Activated CD8-positive, alpha-beta memory T cell treated with anti-CD3 and anti-CD28 coated beads, Interleukin-2, amount 10 ng/mL, durations not matched to agents 7 days and 5 days (primary cell): ENCODE measurements around the gene CYP2D6. TPM values are rescaled to one million over a fixed set of nuclear protein-coding genes. Genes with fewer than 3 reads are reported as not detected.
A peak's percentile ranks its signal among the peaks of the same experiment; 100 is the strongest.

Source experiments
- ATAC-seq: fragments of 150-1000 bp; cut with Tn5 transposase; one replicate; pipeline ENCODE4 v1.10.0; 2021; ENCODE audit warnings: moderate library complexity
- CTCF ChIA-PET: fragments of 350-600 bp; sonication (Branson Sonifier 250); formaldehyde crosslinking; loops from one replicate; lab custom pipeline; 2021; ENCODE audit warnings: antibody characterized with exemption; lab: Charles Lee
- DNase-seq: peaks from one replicate; pipeline ENCODE4 v3.0.0-alpha.2; 2020
- H3K27ac Mint-ChIP-seq: one replicate; pipeline ENCODE4 v1.8.0; 2021; ENCODE audit warnings: mild to moderate bottlenecking, mixed read lengths
- H3K27me3 Mint-ChIP-seq: one replicate; pipeline ENCODE4 v1.8.0; 2021; ENCODE audit warnings: mixed read lengths
- H3K36me3 Mint-ChIP-seq: one replicate; pipeline ENCODE4 v1.8.0; 2021; ENCODE audit warnings: mild to moderate bottlenecking, mixed read lengths
- H3K4me1 Mint-ChIP-seq: one replicate; pipeline ENCODE4 v1.8.0; 2021; ENCODE audit warnings: mixed read lengths
- H3K4me3 Mint-ChIP-seq: one replicate; pipeline ENCODE4 v1.8.0; 2021; ENCODE audit warnings: mild to moderate bottlenecking, moderate library complexity, mixed read lengths
- H3K9me3 Mint-ChIP-seq: one replicate; pipeline ENCODE4 v1.8.0; 2022; ENCODE audit warnings: low read depth, mixed read lengths
- total RNA-seq, 2 experiments: library from RNA; stranded (reverse); gene quantifications; one replicate each; pipeline ENCODE4 v1.2.3, GENCODE V29; 2021

CYP2D6 gene
- total RNA-seq, 2 experiments from 2014 or later = 2.3 to 2.5 TPM

DNA sequence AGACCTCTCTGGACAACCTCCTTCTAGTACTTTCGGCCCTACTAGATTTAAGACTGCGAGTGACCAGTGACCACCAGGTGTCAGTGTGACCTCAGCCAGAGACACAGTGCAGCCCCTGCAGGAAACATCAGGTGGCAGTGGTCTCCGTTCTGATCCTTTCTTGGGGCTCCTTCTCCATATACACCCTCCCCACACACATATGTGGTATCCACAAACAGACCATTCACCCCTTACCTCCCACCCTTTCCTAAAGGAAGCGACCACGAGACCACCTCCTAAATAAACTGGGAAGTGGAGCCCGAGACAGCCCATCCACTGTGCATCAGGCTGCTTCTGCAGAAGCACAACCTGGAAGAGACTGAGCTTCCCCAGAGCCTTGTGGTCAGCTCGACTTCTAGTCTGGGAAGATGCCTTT, 38.5 kb upstream of the CYP2D6 start:
- H3K36me3 Mint-ChIP-seq = peaks cover 8% of the 10 kb centered on the region
- CTCF ChIA-PET = interaction anchor here (0.6 to 6.3 kb wide), 20 partner anchors 13 to 275 kb away, joined by 3 to 66 read pairs (median 4); partner anchors contain the start of genes NDUFA6 and NFAM1
- H3K4me1 Mint-ChIP-seq = peaks cover 20% of the 10 kb centered on the region
- ATAC-seq = peak; percentile 89
- peak; percentile 88 for DNase-seq
- H3K27ac Mint-ChIP-seq = peak overlapping the region; percentile 35
- H3K9me3 Mint-ChIP-seq = no peaks in the 10 kb centered on the region
- H3K4me3 Mint-ChIP-seq = no peak overlapping the region
- H3K27me3 Mint-ChIP-seq = no peaks in the 10 kb centered on the region

DNA sequence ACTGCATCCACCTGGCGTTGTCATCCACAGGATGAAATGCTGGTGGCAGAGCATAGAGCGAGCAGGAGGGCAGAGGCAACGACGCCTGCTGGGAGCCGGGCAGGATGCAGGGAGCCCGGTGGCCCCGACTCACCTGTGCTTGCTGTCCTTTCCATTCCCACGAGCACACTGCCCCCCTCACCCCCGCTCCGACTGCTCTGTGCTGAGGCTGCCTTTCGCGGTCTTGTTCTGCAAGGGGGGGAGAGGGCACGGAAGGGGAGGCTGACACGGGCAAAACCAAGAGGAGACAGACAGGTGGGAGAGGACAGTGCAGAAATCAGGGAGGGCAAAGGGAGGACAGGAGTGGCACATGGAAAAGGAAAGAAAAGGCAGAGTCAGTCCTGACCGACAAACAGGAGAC, 37.9 kb upstream of the CYP2D6 start:
- Mint-ChIP-seq H3K27me3 (no peaks in the 10 kb centered on the region), H3K4me3 (no peak overlapping the region), H3K36me3 (peaks cover 10% of the 10 kb centered on the region), H3K4me1 (peaks cover 14% of the 10 kb centered on the region), H3K9me3 (no peaks in the 10 kb centered on the region), H3K27ac (peak overlapping the region; percentile 35)
- DNase-seq (no peak), ATAC-seq (no peak)
- CTCF ChIA-PET = interaction anchor here (1.0 to 3.0 kb wide), 3 partner anchors 34 to 306 kb away, joined by 3 to 16 read pairs (median 5); no protein-coding TSS in a partner anchor

DNA sequence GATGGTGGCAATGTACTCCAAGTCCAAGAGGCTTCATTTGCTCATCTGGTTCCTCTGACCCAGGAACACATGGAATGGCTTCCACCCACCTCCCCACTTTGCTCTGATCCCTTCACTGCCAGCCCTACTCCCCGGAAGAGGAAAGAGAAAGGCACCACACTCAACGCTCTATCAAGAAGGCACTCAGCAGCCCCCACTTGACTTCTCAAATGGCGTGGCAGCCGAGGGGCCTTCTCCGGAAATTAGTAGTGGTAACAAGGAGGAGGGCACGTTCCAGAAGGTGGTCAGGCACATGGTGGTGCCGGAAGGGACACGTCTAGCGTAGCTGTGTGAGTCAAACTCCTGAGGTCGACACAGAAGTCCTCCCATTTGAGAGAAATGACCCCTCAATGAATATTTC, 36.5 kb upstream of the CYP2D6 start:
- Mint-ChIP-seq H3K36me3 (peaks cover 10% of the 10 kb centered on the region), H3K4me1 (peaks cover 3% of the 10 kb centered on the region), H3K27ac (no peak overlapping the region), H3K27me3 (no peaks in the 10 kb centered on the region), H3K4me3 (no peak overlapping the region), H3K9me3 (no peaks in the 10 kb centered on the region)
- DNase-seq = no peak
- CTCF ChIA-PET = interaction anchor here (1.5 to 3.0 kb wide), 2 partner anchors 272 to 277 kb away, joined by 4 to 16 read pairs; no protein-coding TSS in a partner anchor
- no peak for ATAC-seq

DNA sequence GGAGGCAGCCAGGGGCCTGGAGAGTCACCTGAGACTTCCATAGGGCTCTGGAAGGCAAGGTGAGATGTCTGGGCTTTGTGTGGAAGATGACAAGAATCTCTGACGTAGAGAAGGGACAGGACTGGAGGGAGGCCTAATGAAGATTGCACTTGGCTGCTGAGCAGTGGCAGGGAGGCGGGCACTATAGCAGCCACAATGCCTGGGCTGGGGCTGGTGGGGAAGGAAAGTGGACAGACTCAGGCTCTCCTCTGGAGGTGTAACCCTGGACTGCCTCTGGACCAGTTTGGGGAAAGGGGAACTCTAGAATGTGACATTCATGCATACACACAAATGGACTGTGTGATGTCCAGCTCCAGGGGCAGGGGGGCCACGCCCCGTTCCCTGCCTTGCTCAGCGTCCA, 34.3 kb upstream of the CYP2D6 start:
- Mint-ChIP-seq H3K4me3 (no peak overlapping the region), H3K36me3 (peaks cover 10% of the 10 kb centered on the region), H3K9me3 (no peaks in the 10 kb centered on the region), H3K27ac (no peak overlapping the region), H3K27me3 (no peaks in the 10 kb centered on the region), H3K4me1 (peaks cover 3% of the 10 kb centered on the region)
- CTCF ChIA-PET = no interaction called here
- no peak for DNase-seq
- no peak for ATAC-seq

DNA sequence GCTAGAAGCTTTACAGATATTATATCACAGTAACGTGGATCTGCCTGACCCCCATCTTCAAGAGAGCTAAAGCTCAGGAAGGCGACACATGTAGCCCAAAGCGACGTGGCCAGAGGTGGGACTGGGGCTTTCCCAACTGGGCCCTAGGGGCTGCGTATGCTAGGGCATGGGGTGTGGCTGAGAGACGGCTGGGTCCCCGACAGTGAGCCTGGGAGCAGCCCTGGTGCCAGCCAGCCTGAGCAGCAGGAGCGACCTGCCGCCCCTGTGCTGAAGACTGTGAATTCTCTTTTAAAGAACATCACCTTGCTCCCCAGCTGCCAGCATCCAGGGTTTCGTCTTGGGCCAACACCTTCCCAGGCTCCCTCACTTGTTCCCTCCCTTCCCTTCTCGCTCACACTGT, 32.9 kb upstream of the CYP2D6 start:
- peaks cover 5% of the 10 kb centered on the region for H3K36me3 Mint-ChIP-seq
- CTCF ChIA-PET = interaction anchor here (0.6 to 1.3 kb wide), 2 partner anchors 9 to 114 kb away, joined by 3 to 5 read pairs; no protein-coding TSS in a partner anchor
- no peaks in the 10 kb centered on the region for H3K27me3 Mint-ChIP-seq
- H3K4me1 Mint-ChIP-seq = no peaks in the 10 kb centered on the region
- no peaks in the 10 kb centered on the region for H3K9me3 Mint-ChIP-seq
- no peak overlapping the region for H3K4me3 Mint-ChIP-seq
- ATAC-seq (no peak), DNase-seq (no peak)
- no peak overlapping the region for H3K27ac Mint-ChIP-seq

DNA sequence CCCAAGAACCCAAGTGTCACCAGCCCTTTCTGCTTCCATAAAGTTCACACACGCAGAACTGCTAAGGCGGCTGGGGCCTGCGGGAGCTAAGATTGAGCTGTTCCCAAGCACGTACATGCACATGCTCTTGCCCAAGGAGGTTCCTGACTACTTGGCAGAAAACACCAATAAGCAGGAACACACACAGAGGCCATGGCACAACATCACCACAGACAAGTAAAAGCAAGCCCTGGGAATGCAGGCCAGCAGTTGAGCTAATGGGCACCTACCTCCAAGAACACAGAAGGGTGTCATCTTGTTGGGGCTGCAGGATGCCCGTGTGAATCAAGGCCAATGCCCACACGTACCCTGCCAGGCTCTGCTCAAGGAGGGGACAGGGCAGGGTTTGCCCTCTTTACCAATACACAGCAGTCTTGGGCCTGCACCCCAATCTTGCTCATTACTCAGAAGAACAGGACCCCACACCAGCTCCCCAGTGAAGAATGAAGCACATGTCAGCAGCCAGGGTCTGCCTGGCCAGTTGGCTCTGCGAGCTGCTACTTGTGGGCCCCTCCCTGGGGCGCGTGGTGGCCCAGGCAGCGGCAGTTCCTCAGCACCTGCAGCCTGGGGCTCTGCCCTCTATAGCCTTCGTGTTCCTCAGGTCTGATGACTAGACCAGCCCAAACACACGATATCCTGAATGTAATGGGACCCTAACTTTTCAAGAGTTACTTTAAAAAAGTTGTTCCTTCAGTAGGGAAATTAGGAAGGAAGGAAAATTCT, 32.3 kb upstream of the CYP2D6 start:
- CTCF ChIA-PET = interaction anchor here (0.6 to 1.3 kb wide), 3 partner anchors 9 to 114 kb away, joined by 3 to 5 read pairs (median 3); no protein-coding TSS in a partner anchor
- no peaks in the 10 kb centered on the region for H3K27me3 Mint-ChIP-seq
- DNase-seq = no peak
- H3K9me3 Mint-ChIP-seq = no peaks in the 10 kb centered on the region
- H3K36me3 Mint-ChIP-seq = peaks cover 5% of the 10 kb centered on the region
- no peak for ATAC-seq
- H3K27ac Mint-ChIP-seq = no peak overlapping the region
- no peaks in the 10 kb centered on the region for H3K4me1 Mint-ChIP-seq
- H3K4me3 Mint-ChIP-seq = no peak overlapping the region

DNA sequence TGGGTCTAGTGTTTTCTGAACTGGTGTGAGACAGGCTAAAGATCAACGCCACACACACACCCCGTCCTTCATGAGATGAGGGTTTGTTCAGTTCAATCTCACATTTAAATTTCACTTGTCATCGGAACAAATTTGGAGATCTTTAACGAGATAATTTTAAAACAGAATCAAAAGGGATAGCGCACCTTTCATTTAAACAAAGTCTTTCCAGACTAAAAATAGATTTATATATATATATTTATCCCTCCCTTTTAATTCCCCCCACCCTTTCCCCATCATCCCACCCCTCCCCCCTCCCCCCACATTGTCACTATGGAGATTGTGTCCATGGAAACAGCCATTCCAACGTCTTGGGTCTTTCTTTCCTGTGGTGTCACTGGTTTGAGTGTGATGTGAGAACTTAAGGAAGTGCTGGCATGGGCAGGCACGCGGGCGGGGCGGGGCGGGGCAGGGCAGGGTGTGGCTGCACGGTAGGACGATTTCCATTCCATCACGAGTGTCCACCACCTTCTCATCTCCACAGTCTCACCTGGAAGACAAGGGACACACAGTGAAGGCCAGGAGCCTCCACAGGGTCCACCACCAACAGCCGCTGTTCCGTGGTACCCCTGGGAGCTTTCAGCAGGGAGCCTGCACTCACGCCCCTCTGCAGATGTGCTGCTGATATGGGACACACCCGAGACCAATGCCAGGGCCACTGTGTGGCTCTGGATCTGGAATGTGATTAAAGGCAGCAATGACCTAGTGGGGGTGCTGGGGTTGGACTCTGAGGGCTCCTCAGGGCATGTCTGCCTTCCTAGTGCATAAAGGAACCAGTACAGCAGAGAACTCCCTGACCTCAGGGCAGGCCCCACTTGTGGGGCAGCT, 30.5 kb upstream of the CYP2D6 start:
- Mint-ChIP-seq H3K9me3 (no peaks in the 10 kb centered on the region), H3K27me3 (no peaks in the 10 kb centered on the region), H3K4me3 (no peak overlapping the region), H3K4me1 (no peaks in the 10 kb centered on the region), H3K27ac (no peak overlapping the region), H3K36me3 (peaks cover 4% of the 10 kb centered on the region)
- no peak for ATAC-seq
- DNase-seq = no peak
- CTCF ChIA-PET = interaction anchor here (0.6 to 1.5 kb wide), 2 partner anchors 210 to 277 kb away, joined by 3 to 5 read pairs; no protein-coding TSS in a partner anchor

DNA sequence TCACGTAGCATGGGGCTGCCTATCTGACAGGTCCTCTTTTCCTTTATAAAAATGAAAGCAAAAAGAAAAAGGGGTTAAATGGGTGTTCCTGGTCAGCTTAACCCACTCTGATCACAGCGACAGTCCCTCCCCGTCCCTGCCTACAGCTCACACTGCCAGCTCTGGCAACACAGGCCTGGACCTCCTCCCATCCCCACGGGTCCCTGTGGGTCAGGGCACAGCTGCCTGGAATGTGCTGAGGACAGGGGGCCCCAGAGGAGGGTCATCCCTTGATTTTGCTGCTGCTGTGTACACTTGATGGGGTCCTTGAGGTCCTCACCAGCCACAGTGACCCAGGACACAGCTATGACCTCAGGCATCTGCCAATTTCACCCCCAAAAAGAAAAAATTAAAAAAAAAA, 29.6 kb upstream of the CYP2D6 start:
- H3K27ac Mint-ChIP-seq = no peak overlapping the region
- no peaks in the 10 kb centered on the region for H3K9me3 Mint-ChIP-seq
- H3K36me3 Mint-ChIP-seq = peaks cover 4% of the 10 kb centered on the region
- H3K27me3 Mint-ChIP-seq = no peaks in the 10 kb centered on the region
- H3K4me1 Mint-ChIP-seq = no peaks in the 10 kb centered on the region
- CTCF ChIA-PET = interaction anchor here (0.9 to 1.5 kb wide), 2 partner anchors 70 to 278 kb away, joined by 3 to 5 read pairs; partner anchors contain the start of gene NDUFA6
- no peak for ATAC-seq
- H3K4me3 Mint-ChIP-seq = no peak overlapping the region
- no peak for DNase-seq

DNA sequence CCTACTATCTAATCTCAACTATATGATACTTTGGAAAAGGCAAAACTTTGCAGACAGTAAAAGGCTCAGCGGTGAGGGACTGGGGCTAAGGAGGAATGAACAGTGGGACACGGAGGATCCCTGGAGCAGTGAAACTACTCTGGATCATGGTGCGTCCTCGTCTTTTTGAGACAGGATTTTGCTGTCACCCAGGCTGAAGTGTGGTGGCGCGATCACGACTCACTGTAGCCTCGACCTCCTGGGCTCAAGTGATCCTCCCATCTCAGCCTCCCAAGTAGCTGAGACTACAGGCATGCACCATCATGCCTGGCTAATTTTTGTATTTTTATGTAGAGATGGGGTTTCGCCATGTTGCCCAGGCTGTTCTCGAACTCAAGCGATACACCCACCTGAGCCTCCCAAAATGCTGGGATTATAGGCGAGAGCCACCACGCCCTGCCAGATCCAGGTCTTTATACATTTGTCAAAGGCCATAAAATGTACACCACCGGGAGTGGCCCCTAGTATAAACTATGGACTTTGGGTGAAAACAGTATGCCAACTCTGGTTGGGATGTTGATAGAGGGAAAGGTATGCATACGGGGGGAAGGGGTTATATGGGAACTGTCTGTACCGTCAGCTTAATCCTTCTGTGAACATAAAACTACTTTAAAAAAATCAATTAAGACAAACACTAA, 28.0 kb upstream of the CYP2D6 start:
- Mint-ChIP-seq H3K36me3 (peaks cover 8% of the 10 kb centered on the region), H3K27ac (no peak overlapping the region), H3K27me3 (no peaks in the 10 kb centered on the region), H3K4me1 (no peaks in the 10 kb centered on the region), H3K4me3 (no peak overlapping the region), H3K9me3 (no peaks in the 10 kb centered on the region)
- no peak for DNase-seq
- CTCF ChIA-PET = interaction anchor here (1.9 kb wide), 1 partner anchor 279 kb away, joined by 7 read pairs; no protein-coding TSS in a partner anchor
- ATAC-seq = no peak

DNA sequence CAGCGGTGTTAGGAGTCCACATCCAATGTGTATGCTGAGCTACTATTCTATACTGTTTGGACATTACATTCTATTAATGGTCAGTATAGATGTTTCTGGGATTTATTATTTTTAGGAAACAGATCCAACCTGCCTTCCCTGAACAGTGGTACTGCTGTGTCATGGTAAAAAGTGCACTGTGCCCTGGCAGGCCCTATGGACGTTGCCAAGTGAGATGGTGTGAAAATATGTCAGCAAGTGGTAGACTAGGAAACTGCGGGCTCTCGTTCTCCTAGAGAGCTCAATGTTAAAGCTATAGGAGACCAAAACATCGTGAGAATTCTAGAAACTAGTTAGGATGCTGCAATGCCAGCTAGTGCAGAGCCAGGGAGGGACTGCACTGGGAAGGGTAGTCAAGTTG, 26.0 kb upstream of the CYP2D6 start:
- CTCF ChIA-PET = no interaction called here
- Mint-ChIP-seq H3K27me3 (no peaks in the 10 kb centered on the region), H3K27ac (no peak overlapping the region), H3K4me1 (no peaks in the 10 kb centered on the region), H3K9me3 (no peaks in the 10 kb centered on the region), H3K36me3 (peaks cover 8% of the 10 kb centered on the region), H3K4me3 (no peak overlapping the region)
- DNase-seq (no peak), ATAC-seq (no peak)

DNA sequence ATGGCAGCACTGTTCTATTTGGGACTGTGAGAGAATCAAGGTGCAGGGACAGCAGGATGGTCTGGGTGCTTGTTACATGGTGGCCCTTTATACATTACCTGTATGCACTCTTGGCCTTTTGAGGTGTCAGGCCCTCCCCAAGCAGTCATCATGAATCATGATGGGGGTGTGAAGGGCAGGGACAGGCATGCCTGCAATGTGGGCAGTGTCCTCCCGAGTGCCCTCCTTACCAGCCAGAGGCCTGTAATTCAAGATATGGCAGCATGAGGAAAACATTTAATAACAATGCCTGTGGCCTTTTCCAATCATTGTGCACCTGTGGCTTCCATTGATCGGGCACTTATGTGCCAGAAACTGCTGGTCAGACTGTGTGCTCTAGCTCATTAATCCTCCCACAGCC, 25.5 kb upstream of the CYP2D6 start:
- Mint-ChIP-seq H3K4me1 (no peaks in the 10 kb centered on the region), H3K27me3 (no peaks in the 10 kb centered on the region), H3K4me3 (no peak overlapping the region), H3K27ac (no peak overlapping the region), H3K9me3 (no peaks in the 10 kb centered on the region), H3K36me3 (peaks cover 8% of the 10 kb centered on the region)
- DNase-seq (no peak), ATAC-seq (no peak)
- CTCF ChIA-PET = interaction anchor here (1.1 to 1.2 kb wide), 2 partner anchors 14 to 65 kb away, joined by 3 to 6 read pairs; partner anchors contain the start of gene NDUFA6

DNA sequence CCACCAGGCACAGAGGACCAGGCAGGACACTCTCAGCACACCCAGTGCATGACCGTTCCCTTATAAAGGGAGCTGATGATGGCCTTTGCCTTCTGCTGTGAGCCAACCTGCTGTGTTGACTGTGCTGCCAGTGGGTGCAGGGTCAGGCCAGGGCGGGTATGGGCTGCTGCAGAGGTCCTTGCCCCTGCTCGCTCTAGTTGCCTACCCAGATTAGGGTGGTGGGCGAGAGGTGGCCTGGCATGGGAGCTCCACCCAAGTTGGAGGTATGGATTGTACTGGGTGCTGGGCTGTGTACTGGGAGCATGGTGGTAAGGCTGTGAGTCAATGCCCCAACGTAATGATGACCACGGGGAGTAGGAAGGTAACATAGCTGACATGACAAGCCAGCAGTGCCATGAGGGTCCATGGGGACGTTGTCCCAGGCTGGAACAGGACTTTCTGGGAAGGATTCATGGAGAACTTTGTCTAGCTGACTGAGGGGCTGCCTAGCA, 24.5 kb upstream of the CYP2D6 start:
- peaks cover 6% of the 10 kb centered on the region for H3K36me3 Mint-ChIP-seq
- no peak overlapping the region for H3K27ac Mint-ChIP-seq
- no peak for ATAC-seq
- CTCF ChIA-PET = interaction anchor here (0.6 to 1.2 kb wide), 3 partner anchors 15 to 301 kb away, joined by 3 to 6 read pairs (median 3); partner anchors contain the start of gene NDUFA6
- no peaks in the 10 kb centered on the region for H3K4me1 Mint-ChIP-seq
- no peaks in the 10 kb centered on the region for H3K27me3 Mint-ChIP-seq
- no peaks in the 10 kb centered on the region for H3K9me3 Mint-ChIP-seq
- DNase-seq = no peak
- H3K4me3 Mint-ChIP-seq = no peak overlapping the region
